Measurements from ENCODE around the gene NCAPH2. TPM values are rescaled to one million over a fixed set of nuclear protein-coding genes. Genes with fewer than 3 reads are reported as not detected.

Gene NCAPH2
- total RNA-seq, 1 experiment from 2014 or later: 39.8 TPM

DNA sequence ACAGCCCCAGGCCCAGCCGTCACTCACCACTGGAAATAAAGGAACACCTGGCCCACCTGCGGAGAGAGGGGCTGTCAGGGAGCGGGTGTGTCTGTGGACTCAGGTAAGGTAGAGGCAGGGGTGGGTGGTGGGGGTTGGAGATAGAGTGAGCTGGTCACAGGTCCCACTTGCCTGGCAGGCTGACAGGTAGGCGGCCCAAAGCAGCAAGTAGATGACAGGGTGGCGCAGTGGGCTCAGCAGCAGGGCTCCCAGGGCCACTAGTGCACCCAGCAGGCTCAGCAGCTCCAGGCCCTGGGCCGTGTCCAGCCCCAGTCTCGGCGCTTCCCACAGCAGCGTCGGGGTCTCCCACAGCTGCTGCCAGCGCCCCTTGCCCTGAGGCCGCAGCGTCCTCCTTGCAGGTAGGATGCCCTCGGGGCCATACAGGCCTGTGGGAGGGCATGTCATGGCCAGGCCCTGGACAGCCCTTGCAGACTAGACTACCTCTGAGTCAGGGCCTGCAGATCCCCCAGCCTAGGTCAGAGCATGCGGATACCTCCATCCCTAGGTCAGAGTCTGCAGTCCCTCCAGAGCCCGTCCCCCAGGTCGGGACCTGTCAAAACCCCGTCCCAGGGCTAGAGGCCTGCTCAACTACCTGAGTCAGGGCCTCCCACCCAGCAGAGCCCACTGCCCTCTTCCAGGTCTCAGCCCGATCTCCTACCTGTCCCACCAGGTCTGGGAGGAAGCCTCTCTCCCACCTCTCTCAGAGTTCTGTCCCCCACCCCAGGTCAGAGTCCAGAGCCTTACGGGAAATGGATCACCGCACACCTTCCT lies 1.2 kb upstream of the NCAPH2 start:
- BruUV-seq (replicated peaks): TSS peak; percentile 25
- intact Hi-C loops (cut with micrococcal nuclease): loop anchor here (5.0 kb wide), 1 partner anchor 115 kb away; no protein-coding TSS in a partner anchor
- peaks cover 7% of the 10 kb centered on the region for H3K36me3 Mint-ChIP-seq (ENCODE audit: insufficient read depth, unreplicated experiment)
- H3K4me3 Mint-ChIP-seq (ENCODE audit: unreplicated experiment): peak overlapping the region; percentile 92
- peaks cover 12% of the 10 kb centered on the region for H3K4me1 Mint-ChIP-seq (ENCODE audit: insufficient read depth, unreplicated experiment)
- H3K27me3 Mint-ChIP-seq (ENCODE audit: insufficient read depth, unreplicated experiment): no peaks in the 10 kb centered on the region
- CTCF ChIA-PET: interaction anchor here (0.7 to 1.4 kb wide), 3 partner anchors 9 to 114 kb away, joined by 3 to 8 read pairs (median 4); partner anchors contain the start of gene SCO2
- H3K9me3 Mint-ChIP-seq (ENCODE audit: unreplicated experiment): no peaks in the 10 kb centered on the region
- TF ChIP-seq, protein P1, sequence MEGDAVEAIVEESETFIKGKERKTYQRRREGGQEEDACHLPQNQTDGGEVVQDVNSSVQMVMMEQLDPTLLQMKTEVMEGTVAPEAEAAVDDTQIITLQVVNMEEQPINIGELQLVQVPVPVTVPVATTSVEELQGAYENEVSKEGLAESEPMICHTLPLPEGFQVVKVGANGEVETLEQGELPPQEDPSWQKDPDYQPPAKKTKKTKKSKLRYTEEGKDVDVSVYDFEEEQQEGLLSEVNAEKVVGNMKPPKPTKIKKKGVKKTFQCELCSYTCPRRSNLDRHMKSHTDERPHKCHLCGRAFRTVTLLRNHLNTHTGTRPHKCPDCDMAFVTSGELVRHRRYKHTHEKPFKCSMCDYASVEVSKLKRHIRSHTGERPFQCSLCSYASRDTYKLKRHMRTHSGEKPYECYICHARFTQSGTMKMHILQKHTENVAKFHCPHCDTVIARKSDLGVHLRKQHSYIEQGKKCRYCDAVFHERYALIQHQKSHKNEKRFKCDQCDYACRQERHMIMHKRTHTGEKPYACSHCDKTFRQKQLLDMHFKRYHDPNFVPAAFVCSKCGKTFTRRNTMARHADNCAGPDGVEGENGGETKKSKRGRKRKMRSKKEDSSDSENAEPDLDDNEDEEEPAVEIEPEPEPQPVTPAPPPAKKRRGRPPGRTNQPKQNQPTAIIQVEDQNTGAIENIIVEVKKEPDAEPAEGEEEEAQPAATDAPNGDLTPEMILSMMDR (IDR thresholded peaks at IDR 0.05; ENCODE audit: unreplicated experiment): no peak
- POLR2A ChIA-PET: interaction anchor here (0.6 to 6.3 kb wide), 6 partner anchors 8 to 57 kb away, joined by 4 to 113 read pairs (median 16); partner anchors contain the start of genes SCO2, SYCE3 and TYMP
- DNase-seq (ENCODE audit: unreplicated experiment): peak; percentile 18
- H3K27ac Mint-ChIP-seq (ENCODE audit: low read depth, unreplicated experiment): peak overlapping the region; percentile 93

DNA sequence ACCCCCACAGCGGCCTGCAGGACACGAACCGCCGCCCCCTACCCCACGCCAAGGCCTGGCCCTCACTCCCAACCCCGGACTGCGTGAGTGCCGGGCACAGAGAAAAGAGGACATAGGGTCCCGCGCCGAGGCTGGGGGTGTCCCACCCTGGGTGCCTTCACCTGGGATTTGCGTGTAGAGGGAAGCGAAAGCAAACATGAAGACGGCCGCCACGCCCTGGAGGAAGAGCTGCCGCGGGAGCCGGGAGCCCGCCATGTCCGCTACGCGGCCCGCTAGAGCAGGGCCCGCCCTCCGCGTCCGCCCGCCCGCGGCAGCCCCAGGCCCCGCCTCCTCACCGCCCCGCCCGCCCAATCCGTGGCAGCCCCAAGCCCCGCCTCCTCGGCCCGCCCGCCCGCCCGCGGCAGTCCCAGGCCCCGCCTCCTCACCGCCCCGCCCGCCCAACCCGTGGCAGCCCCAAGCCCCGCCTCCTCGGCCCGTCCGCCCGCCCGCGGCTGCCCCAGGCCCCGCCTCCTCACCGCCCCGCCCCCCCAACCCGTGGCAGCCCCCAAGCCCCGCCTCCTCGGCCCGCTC lies 518 bp upstream of the NCAPH2 start, which contains the start of gene LMF2:
Gene LMF2, minus strand, starts transcription at position 282 of the 570 bp plus-strand sequence. Its CDS starts 27 bp downstream, at position 255.
- TF ChIP-seq, protein P1 (IDR thresholded peaks at IDR 0.05; ENCODE audit: unreplicated experiment): no peak
- DNase-seq (ENCODE audit: unreplicated experiment): no peak
- H3K36me3 Mint-ChIP-seq (ENCODE audit: insufficient read depth, unreplicated experiment): peaks cover 13% of the 10 kb centered on the region

DNA sequence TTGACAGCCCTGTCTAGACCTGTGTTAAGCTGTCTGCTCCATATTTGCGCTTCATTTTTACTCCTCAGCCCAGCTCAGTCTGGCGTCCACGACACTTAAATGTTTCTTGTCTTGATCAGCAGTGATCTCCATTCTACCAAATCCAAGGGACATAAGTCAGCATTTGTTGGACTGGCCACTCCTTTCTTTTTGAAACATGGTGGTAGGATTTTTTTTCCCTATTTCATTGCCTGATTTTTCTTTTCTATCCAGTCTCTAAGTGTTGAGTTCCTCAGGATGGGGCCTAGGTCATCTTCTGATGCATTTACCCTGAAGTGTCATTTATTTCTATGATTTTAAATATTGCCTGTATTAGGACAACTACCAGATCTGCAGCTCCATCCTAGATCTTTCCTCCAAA lies 873 bp downstream of the NCAPH2 start:
- ChIA-PET POLR2A (interaction anchor here (0.6 to 6.3 kb wide), 12 partner anchors 14 to 205 kb away, joined by 3 to 113 read pairs (median 12); partner anchors contain the start of genes CHKB, SCO2, SYCE3 and TYMP), CTCF (interaction anchor here (0.5 to 1.4 kb wide), 8 partner anchors 9 to 115 kb away, joined by 3 to 7 read pairs (median 4); partner anchors contain the start of gene SCO2)
- H3K27ac Mint-ChIP-seq (ENCODE audit: low read depth, unreplicated experiment): peak overlapping the region; percentile 92
- TF ChIP-seq, protein P1 (IDR thresholded peaks at IDR 0.05; ENCODE audit: unreplicated experiment): no peak
- peak overlapping the region; percentile 87 for H3K4me3 Mint-ChIP-seq (ENCODE audit: unreplicated experiment)
- peaks cover 12% of the 10 kb centered on the region for H3K4me1 Mint-ChIP-seq (ENCODE audit: insufficient read depth, unreplicated experiment)
- H3K27me3 Mint-ChIP-seq (ENCODE audit: insufficient read depth, unreplicated experiment): no peaks in the 10 kb centered on the region
- H3K9me3 Mint-ChIP-seq (ENCODE audit: unreplicated experiment): no peaks in the 10 kb centered on the region
- intact Hi-C loops (cut with micrococcal nuclease): loop anchor here (5.0 kb wide), 1 partner anchor 113 kb away; no protein-coding TSS in a partner anchor
- DNase-seq (ENCODE audit: unreplicated experiment): no peak
- TSS peak; percentile 53 for BruUV-seq (replicated peaks)
- peaks cover 19% of the 10 kb centered on the region for H3K36me3 Mint-ChIP-seq (ENCODE audit: insufficient read depth, unreplicated experiment)

More for the DNA sequence above, 518 bp upstream of the NCAPH2 start, which contains the start of gene LMF2:
- H3K4me1 Mint-ChIP-seq (ENCODE audit: insufficient read depth, unreplicated experiment): peaks cover 12% of the 10 kb centered on the region
- H3K9me3 Mint-ChIP-seq (ENCODE audit: unreplicated experiment): no peaks in the 10 kb centered on the region
- peak within 1 kb of the TSS; percentile 92 for H3K4me3 Mint-ChIP-seq (ENCODE audit: unreplicated experiment)
- no TSS peak for BruUV-seq (replicated peaks)
- intact Hi-C loops (cut with micrococcal nuclease): loop anchor here (5.0 kb wide), 1 partner anchor 115 kb away; no protein-coding TSS in a partner anchor
- ChIA-PET POLR2A (interaction anchor here (0.6 to 6.3 kb wide), 17 partner anchors 9 to 265 kb away, joined by 3 to 113 read pairs (median 4); partner anchors contain the start of genes ARSA, CHKB, SCO2 and SYCE3), CTCF (interaction anchor here (0.6 to 1.4 kb wide), 3 partner anchors 32 to 114 kb away, joined by 3 to 5 read pairs (median 3); no protein-coding TSS in a partner anchor)
- H3K27me3 Mint-ChIP-seq (ENCODE audit: insufficient read depth, unreplicated experiment): no peaks in the 10 kb centered on the region
- H3K27ac Mint-ChIP-seq (ENCODE audit: low read depth, unreplicated experiment): peak within 1 kb of the TSS; percentile 93

Data from MCF 10A (cell line).